GM18508 (cell line): ENCODE measurements around the gene DHTKD1.

Experiments used
- ATAC-seq: cut with Tn5 transposase; IDR thresholded peaks from one replicate; pipeline ENCODE4 v1.9.1; 2021; ENCODE audit warnings: moderate number of reproducible peaks; ENCODE audit not compliant: insufficient read depth, unreplicated experiment

DHTKD1 gene, protein sequence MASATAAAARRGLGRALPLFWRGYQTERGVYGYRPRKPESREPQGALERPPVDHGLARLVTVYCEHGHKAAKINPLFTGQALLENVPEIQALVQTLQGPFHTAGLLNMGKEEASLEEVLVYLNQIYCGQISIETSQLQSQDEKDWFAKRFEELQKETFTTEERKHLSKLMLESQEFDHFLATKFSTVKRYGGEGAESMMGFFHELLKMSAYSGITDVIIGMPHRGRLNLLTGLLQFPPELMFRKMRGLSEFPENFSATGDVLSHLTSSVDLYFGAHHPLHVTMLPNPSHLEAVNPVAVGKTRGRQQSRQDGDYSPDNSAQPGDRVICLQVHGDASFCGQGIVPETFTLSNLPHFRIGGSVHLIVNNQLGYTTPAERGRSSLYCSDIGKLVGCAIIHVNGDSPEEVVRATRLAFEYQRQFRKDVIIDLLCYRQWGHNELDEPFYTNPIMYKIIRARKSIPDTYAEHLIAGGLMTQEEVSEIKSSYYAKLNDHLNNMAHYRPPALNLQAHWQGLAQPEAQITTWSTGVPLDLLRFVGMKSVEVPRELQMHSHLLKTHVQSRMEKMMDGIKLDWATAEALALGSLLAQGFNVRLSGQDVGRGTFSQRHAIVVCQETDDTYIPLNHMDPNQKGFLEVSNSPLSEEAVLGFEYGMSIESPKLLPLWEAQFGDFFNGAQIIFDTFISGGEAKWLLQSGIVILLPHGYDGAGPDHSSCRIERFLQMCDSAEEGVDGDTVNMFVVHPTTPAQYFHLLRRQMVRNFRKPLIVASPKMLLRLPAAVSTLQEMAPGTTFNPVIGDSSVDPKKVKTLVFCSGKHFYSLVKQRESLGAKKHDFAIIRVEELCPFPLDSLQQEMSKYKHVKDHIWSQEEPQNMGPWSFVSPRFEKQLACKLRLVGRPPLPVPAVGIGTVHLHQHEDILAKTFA

DNA sequence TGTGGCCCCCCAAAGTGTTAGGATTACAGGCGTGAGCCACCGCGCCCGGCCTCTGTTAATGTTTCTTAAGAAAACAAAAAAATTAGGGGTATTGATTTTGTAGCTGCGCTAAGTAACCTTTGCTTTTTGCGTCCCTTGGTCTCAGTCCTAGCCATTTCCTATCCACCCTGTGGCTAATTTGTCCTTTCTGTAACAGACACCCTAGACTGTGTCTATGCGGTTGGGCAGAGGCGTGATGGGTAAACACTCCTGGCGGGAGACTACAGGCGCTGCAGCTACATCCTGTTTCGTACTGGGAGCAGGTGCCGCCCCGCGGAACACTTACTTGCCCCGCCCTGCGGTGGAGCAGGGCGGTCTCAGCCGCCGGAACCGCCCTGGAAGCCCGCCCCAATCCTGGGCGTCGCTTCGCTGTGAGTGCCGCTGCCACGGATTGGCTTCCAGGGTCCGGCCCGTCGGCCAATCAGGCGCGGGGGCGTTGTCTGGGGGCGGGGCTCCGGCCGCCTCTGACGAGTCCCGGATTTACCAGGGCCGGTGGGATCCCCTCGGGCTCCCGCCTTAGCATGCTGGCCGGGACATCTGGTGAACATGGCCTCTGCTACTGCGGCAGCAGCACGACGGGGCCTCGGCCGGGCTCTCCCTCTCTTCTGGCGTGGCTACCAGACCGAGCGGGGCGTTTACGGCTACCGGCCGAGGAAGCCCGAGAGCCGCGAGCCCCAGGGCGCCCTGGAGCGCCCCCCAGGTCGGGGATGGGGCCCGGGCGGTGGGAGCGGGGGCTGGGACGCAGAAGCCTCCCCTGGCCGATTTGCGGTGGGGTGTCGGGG lies at the start of gene DHTKD1:
Gene DHTKD1 (plus strand): TSS at position 506 of the 821 bp plus-strand sequence. CDS start 80 bp downstream, at position 586.
- ATAC-seq: peak; percentile 92

DNA sequence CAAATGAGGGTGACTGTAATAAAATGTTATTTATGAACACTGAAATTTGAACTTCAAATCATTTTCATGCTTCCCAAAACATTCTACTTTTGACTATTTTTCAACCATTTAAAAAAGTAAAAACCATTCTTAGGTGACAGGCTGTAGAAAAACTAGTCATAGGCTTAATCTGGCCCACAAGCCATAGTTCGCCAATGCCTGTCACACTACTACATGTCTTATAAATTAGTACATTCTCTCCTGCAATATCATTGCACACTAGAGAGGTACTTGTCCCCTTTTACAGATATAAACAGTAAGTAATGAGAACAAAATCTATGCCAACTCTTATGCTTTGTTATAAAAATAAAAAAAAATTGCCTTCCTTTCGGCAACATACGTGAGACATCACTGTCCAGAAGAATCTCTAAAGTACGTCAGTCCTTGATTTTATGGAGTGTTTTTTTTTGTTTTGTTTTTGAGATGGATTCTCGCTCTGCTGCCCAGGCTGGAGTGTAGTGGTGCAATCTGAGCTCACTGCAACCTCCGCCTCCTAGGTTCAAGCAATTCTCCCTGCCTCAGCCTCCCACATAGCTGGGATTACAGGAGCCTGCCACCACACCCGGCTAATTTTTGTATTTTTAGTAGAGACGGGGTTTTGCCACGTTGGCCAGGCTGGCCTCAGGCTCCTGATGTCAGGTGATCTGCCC lies 49.3 kb upstream of the DHTKD1 start:
- ATAC-seq: no peak

DNA sequence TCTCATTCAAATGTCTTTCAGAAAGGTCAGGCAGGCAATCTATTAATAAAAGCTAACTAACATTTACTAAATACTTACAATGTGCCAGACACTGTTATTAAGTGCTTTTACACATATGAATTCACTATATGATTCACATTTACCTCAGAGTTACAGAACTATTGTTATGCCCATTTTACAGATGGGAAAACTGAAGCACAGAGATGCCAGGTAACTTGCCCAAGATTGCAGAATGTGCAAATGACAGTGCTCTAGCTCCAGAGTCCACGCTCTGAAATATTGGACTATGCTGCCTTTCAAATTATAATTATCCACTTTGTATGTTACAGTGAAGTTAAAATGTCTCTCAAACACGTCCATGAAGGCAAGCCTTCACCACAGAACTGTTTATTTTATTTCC lies 48.2 kb upstream of the DHTKD1 start:
- ATAC-seq: no peak

DNA sequence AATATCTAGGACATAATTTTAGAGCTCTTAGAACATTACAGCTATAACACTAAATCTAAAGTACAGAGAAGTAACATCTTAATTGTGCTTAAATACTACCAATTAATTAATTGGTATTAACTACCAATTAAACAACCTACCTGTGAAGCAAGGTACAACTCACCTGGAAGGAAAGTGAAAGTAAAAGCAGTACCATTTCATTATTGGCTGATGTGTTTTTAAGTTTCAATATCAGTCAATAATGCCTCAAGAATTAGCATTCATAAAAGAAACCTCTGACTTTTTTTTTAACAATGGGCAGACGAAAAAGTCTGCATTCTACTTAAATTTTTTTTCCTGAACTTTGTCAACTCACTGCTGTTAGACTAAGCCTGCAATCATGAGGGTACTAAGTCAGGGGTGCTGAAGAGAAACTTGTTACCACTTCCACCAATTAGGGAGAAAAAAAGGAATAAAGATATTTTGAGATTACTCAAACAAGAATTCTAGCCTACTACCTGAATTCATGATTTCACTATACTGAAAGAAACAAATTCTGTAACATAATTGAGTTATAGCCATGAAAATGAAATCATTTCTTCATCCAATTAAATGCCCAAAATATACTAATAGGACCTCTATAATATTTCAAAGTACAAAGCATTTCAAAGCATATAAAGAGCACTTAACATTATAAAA lies 46.0 kb upstream of the DHTKD1 start:
- ATAC-seq: no peak

DNA sequence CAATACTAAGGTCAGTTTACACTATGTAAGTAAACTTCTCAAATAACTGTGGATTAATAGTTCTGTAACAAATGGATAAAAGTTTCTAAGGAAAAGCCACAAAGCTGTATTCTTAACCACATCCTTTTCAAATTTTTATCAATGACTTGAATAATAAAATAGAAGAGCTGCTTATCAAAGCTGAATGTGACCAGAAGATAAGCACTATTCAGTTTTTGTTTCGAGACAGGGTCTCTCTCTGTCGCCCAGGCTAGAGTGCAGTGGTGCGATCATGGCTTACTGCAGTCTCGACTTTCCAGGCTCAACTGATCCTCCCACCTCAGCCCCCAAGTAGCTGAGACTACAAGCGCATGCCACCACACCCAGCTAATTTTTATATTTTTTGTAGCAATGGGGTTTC lies 43.2 kb upstream of the DHTKD1 start:
- ATAC-seq: no peak

DNA sequence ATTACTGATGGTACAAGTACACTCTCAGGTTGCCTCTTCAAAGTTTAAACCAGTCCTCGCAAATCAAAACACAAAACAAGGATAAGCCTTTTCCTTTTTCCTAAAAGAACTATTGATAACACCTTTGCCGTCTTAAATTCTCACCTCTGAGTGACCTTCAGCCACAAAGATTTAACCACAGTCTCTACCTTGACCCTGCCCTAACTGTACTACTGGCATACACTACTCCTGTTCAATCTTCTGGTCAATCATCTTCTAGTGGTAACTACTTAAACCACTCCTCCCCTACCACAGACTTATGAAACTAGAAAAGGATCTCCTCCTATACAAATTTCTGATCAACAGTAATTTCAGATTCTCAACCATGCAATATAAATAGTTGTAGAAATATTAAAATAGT lies 41.2 kb upstream of the DHTKD1 start:
- ATAC-seq: peak; percentile 96

- no peak for ATAC-seq
Observed at GRCh38 chr10:12031404-12031803, 37.4 kb upstream of the DHTKD1 start.

- no peak for ATAC-seq
Observed at GRCh38 chr10:12036073-12036655, 32.6 kb upstream of the DHTKD1 start.

DNA sequence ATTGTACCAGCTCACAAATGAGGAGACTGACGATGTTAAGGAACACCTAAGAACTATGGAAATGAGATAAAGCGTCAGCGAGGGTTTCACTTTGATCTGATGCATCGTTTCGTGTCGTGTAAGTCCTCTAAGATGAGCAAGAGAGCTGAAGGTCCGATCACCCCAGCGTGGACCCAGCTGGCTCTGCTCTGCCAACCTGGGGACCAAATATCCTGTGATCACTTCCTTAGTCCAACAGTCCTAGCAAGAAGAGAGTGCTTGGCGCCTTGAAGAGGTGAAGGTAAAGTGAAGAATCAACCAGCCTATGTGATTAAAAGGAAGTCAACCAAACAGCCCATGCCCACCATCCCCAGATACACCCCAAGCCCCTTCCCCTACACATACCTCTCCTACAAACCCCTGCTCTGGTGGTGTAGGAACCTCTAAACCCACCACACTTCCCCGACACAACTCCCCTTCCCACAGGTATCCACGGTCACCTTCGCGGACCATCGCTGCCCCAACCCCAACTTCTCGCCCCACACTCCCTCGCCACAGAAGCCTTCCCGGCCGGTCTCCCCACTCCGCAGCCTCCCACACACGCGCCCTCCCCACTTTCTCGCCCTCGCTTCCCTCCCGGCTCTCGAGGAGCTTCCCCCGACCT lies 26.9 kb upstream of the DHTKD1 start:
- ATAC-seq: no peak

- ATAC-seq: no peak
Observed at GRCh38 chr10:12042409-12042796, 26.4 kb upstream of the DHTKD1 start.

- peak; percentile 32 for ATAC-seq
Observed at GRCh38 chr10:12042797-12043651, 25.7 kb upstream of the DHTKD1 start, which contains the start of gene UPF2. Gene UPF2, minus strand, starts transcription at chr10:12042809. Its CDS starts 7,386 bp downstream, at chr10:12035423.

DNA sequence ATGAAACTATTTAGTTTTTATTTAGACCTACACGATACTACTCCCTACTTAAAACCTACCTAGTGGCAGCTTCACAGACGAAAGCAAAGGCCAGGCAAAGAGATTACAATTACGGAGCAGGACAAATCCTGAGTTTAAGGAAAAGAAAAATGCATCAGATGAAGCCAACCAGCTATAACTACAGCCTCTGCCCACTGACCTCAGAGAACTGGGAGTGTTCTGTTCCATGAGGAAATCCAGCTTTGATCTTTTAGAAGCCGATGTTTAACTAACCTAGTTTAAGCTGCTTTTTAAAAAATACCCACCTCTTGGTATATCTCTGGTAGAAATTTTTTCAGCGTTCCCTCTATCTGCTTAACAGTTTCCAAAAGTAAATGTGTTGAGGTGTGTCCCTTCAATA lies 23.2 kb upstream of the DHTKD1 start:
- no peak for ATAC-seq

DNA sequence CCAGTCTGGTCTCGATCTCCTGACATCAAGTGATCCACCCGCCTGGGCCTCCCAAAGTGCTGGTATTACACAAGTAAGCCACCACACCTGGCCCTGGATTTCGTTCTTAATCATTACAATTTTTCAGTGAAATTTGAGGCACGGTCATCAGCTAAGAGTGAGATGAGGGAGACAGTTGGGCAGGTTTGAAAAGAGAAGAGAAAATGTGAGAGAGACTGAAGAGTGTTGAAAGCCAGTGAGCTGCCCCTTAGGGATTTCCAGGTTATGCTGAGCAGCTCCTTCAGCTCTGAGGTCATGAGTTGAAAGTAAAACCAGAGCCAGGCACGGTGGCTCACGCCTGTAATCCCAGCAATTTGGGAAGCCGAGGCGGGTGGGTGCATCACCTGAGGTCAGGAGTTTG lies 20.2 kb upstream of the DHTKD1 start:
- no peak for ATAC-seq

- no peak for ATAC-seq
Observed at GRCh38 chr10:12050528-12050927, 18.2 kb upstream of the DHTKD1 start.

DNA sequence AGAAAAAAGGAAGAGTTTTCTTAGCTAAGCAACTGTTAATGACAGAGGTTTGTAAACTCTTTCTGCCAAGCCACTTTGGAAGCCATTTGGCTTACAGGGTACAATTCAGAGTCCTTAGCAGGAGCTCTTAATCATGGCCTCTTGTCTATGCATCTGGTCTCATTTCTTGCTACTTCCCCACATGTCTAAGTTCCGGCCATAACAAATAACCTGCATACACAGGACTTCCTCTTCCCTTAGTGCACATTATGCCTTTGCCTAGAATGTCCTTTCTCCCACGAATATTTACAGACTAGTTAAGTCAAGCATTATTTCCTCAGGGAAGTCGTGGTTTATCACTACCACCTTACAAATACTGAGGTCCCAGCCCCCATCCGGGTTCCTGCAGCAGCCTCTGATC lies 17.5 kb upstream of the DHTKD1 start:
- no peak for ATAC-seq

GRCh38 chr10:12055732-12056131 lies 13.0 kb upstream of the DHTKD1 start:
- ATAC-seq: no peak

- no peak for ATAC-seq
Observed at GRCh38 chr10:12056748-12057147, 12.0 kb upstream of the DHTKD1 start.

DNA sequence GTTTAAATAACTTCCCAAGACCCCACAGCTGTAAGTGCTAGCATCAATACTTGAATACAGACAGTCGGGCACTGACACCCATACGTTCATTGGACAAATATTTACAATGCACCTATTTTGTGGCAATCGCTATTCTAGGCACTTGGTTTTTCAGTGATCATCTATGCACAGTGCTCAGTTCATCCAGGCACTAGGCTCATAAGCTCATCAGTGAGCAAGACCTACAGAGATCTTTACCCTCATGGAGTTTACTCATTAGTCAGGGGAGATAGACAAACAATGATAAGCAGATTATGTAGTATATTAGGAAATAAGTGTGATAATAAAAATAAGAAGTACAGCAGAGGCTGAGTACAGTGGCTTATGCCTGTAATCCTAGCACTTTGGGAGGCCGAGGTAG lies 7.6 kb upstream of the DHTKD1 start:
- no peak for ATAC-seq
